Neural progenitor cell (in vitro differentiated cells): ENCODE results near the gene HS3ST3A1.

Experiments
- EZH2 ChIP-seq: fragments of 200-600 bp; sonication (generic); IDR thresholded peaks from 2 replicates; pipeline ENCODE4 v1.6.1; 2017; ENCODE audit warnings: antibody characterized with exemption, mild to moderate bottlenecking, moderate library complexity
- EZH2phosphoT487 ChIP-seq: fragments of 200-600 bp; sonication (generic); IDR thresholded peaks from 2 replicates; pipeline ENCODE4 v1.6.1; 2017; ENCODE audit warnings: antibody characterized with exemption
- TF ChIP-seq, protein P1 (sequence below): fragments of 200-600 bp; sonication (generic); IDR thresholded peaks from 2 replicates; pipeline ENCODE4 v1.5.1; 2017; ENCODE audit warnings: antibody characterized with exemption, mild to moderate bottlenecking

GRCh38 chr17:13522749-13523148, 79.0 kb downstream of the HS3ST3A1 start:
- TF ChIP-seq, protein P1, sequence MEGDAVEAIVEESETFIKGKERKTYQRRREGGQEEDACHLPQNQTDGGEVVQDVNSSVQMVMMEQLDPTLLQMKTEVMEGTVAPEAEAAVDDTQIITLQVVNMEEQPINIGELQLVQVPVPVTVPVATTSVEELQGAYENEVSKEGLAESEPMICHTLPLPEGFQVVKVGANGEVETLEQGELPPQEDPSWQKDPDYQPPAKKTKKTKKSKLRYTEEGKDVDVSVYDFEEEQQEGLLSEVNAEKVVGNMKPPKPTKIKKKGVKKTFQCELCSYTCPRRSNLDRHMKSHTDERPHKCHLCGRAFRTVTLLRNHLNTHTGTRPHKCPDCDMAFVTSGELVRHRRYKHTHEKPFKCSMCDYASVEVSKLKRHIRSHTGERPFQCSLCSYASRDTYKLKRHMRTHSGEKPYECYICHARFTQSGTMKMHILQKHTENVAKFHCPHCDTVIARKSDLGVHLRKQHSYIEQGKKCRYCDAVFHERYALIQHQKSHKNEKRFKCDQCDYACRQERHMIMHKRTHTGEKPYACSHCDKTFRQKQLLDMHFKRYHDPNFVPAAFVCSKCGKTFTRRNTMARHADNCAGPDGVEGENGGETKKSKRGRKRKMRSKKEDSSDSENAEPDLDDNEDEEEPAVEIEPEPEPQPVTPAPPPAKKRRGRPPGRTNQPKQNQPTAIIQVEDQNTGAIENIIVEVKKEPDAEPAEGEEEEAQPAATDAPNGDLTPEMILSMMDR = no peak
- no peak for TF ChIP-seq EZH2phosphoT487
- no peak for TF ChIP-seq EZH2
